GM10847 (cell line): ENCODE data around the gene TBC1D32.

Experiments used
- POLR2A ChIP-seq: IDR thresholded peaks from 2 replicates; pipeline ENCODE4 v1.6.1; 2011; ENCODE audit not compliant: insufficient read length; ENCODE audit errors: extremely low read depth

TBC1D32 gene

GRCh38 chr6:121187200-121187832, 147.0 kb downstream of the TBC1D32 start:
- TF ChIP-seq POLR2A: no peak

- no peak for TF ChIP-seq POLR2A
Observed at GRCh38 chr6:121183742-121184141, 150.5 kb downstream of the TBC1D32 start.

GRCh38 chr6:121175827-121176226, 158.5 kb downstream of the TBC1D32 start:
- TF ChIP-seq POLR2A: no peak

- no peak for TF ChIP-seq POLR2A
Observed at GRCh38 chr6:121171879-121172278, 162.4 kb downstream of the TBC1D32 start.

GRCh38 chr6:121161886-121162285, 172.4 kb downstream of the TBC1D32 start:
- no peak for TF ChIP-seq POLR2A

- TF ChIP-seq POLR2A: no peak
Observed at GRCh38 chr6:121160276-121160675, 174.0 kb downstream of the TBC1D32 start.

- no peak for TF ChIP-seq POLR2A
Observed at GRCh38 chr6:121158891-121159290, 175.4 kb downstream of the TBC1D32 start.

GRCh38 chr6:121158438-121158837, 175.8 kb downstream of the TBC1D32 start:
- no peak for TF ChIP-seq POLR2A

GRCh38 chr6:121157906-121158305, 176.4 kb downstream of the TBC1D32 start:
- TF ChIP-seq POLR2A: no peak

GRCh38 chr6:121143476-121143875, 190.8 kb downstream of the TBC1D32 start:
- no peak for TF ChIP-seq POLR2A

GRCh38 chr6:121142093-121142492, 192.2 kb downstream of the TBC1D32 start:
- no peak for TF ChIP-seq POLR2A

- no peak for TF ChIP-seq POLR2A
Observed at GRCh38 chr6:121135425-121135824, 198.9 kb downstream of the TBC1D32 start.

- no peak for TF ChIP-seq POLR2A
Observed at GRCh38 chr6:121134922-121135321, 199.4 kb downstream of the TBC1D32 start.

GRCh38 chr6:121124600-121124999, 209.7 kb downstream of the TBC1D32 start:
- no peak for TF ChIP-seq POLR2A

GRCh38 chr6:121112356-121112755, 221.9 kb downstream of the TBC1D32 start:
- TF ChIP-seq POLR2A: no peak

- no peak for TF ChIP-seq POLR2A
Observed at GRCh38 chr6:121110733-121111132, 223.5 kb downstream of the TBC1D32 start.

GRCh38 chr6:121106962-121107361, 227.3 kb downstream of the TBC1D32 start:
- TF ChIP-seq POLR2A: no peak

GRCh38 chr6:121105461-121105860, 228.8 kb downstream of the TBC1D32 start:
- no peak for TF ChIP-seq POLR2A

GRCh38 chr6:121093928-121094327, 240.4 kb downstream of the TBC1D32 start:
- TF ChIP-seq POLR2A: no peak
